ENCODE data around the gene CCNE1.

Gene CCNE1

GRCh38 chr19:29837996-29838395 is 26.2 kb downstream of the CCNE1 start:
- H3K4me3 ChIP-seq (ENCODE audit: low read depth, low read length), result no peak overlapping the region
- no peak for TF ChIP-seq CTCF (IDR thresholded peaks at IDR 0.05; ENCODE audit: borderline replicate concordance, insufficient read depth, low read depth, low read length)

- H3K4me3 ChIP-seq (ENCODE audit: low read depth, low read length), result no peak overlapping the region
- TF ChIP-seq CTCF (IDR thresholded peaks at IDR 0.05; ENCODE audit: borderline replicate concordance, insufficient read depth, low read depth, low read length), result no peak
Measured at GRCh38 chr19:29840066-29840950, 28.5 kb downstream of the CCNE1 start.

GRCh38 chr19:29841209-29841558 is 29.4 kb downstream of the CCNE1 start:
- no peak for TF ChIP-seq CTCF (IDR thresholded peaks at IDR 0.05; ENCODE audit: borderline replicate concordance, insufficient read depth, low read depth, low read length)
- H3K4me3 ChIP-seq (ENCODE audit: low read depth, low read length), result no peak overlapping the region

- H3K4me3 ChIP-seq (ENCODE audit: low read depth, low read length), result no peak overlapping the region
Measured at GRCh38 chr19:29841559-29842367, 30.0 kb downstream of the CCNE1 start.

GRCh38 chr19:29842471-29843179 is 30.8 kb downstream of the CCNE1 start:
- no peak overlapping the region for H3K4me3 ChIP-seq (ENCODE audit: low read depth, low read length)
- TF ChIP-seq CTCF (IDR thresholded peaks at IDR 0.05; ENCODE audit: borderline replicate concordance, insufficient read depth, low read depth, low read length), result no peak

More at GRCh38 chr19:29841559-29842367, 30.0 kb downstream of the CCNE1 start:
- TF ChIP-seq CTCF (IDR thresholded peaks at IDR 0.05; ENCODE audit: borderline replicate concordance, insufficient read depth, low read depth, low read length), result no peak

- TF ChIP-seq CTCF (IDR thresholded peaks at IDR 0.05; ENCODE audit: borderline replicate concordance, insufficient read depth, low read depth, low read length), result no peak
- H3K4me3 ChIP-seq (ENCODE audit: low read depth, low read length), result no peak overlapping the region
Measured at GRCh38 chr19:29843180-29844051, 31.6 kb downstream of the CCNE1 start.

All from GM12875 (cell line).